Measurements from ENCODE around the gene KIAA0513. TPM values are rescaled to one million over a fixed set of nuclear protein-coding genes. Genes with fewer than 3 reads are reported as not detected.

The KIAA0513 gene
- total RNA-seq, 2 experiments from 2014 or later: 9.0 to 10.9 TPM

DNA sequence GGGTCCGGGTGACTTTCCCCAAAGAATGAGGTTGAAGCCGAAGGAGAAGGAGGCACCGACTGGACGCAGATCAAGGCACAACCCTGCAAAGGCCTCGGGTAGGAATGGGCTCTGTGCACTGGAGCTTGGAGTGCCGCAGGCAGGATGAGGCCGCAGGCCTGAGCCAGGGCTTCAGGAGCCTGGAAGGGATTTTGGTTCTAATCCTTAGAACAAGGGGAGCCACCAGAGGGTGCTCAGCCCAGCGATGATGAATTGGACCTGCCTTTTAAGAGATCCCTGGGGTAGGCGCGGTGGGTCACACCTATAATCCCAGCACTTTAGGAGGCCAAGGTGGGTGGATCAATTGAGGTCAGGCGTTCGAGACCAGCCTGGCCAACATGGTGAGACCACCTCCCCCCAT is 76.6 kb downstream of the KIAA0513 start:
- H3K27ac Mint-ChIP-seq: peak overlapping the region; percentile 94
- peaks cover 39% of the 10 kb centered on the region for H3K4me1 Mint-ChIP-seq (ENCODE audit: low read depth)
- H3K36me3 ChIP-seq (ENCODE audit: insufficient read depth, low read length): no peaks in the 10 kb centered on the region
- no peaks in the 10 kb centered on the region for H3K9me3 Mint-ChIP-seq
- H3K36me3 Mint-ChIP-seq (ENCODE audit: low read depth): no peaks in the 10 kb centered on the region
- H3K27me3 Mint-ChIP-seq: no peaks in the 10 kb centered on the region
- intact Hi-C loops (cut with DNase I, micrococcal nuclease): no loop called here
- DNase-seq (no peak), ATAC-seq (ENCODE audit: poor library complexity) (no peak)
- TF ChIP-seq, protein P1, sequence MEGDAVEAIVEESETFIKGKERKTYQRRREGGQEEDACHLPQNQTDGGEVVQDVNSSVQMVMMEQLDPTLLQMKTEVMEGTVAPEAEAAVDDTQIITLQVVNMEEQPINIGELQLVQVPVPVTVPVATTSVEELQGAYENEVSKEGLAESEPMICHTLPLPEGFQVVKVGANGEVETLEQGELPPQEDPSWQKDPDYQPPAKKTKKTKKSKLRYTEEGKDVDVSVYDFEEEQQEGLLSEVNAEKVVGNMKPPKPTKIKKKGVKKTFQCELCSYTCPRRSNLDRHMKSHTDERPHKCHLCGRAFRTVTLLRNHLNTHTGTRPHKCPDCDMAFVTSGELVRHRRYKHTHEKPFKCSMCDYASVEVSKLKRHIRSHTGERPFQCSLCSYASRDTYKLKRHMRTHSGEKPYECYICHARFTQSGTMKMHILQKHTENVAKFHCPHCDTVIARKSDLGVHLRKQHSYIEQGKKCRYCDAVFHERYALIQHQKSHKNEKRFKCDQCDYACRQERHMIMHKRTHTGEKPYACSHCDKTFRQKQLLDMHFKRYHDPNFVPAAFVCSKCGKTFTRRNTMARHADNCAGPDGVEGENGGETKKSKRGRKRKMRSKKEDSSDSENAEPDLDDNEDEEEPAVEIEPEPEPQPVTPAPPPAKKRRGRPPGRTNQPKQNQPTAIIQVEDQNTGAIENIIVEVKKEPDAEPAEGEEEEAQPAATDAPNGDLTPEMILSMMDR (IDR thresholded peaks at IDR 0.05): no peak
- H3K4me3 Mint-ChIP-seq: no peak overlapping the region
- ChIA-PET POLR2A (interaction anchor here (0.6 to 2.0 kb wide), 6 partner anchors 11 to 512 kb away, joined by 3 to 14 read pairs (median 6); partner anchors contain the start of genes KIAA0513 and ZDHHC7), CTCF (interaction anchor here (1.8 kb wide), 1 partner anchor 11 kb away, joined by 5 read pairs; no protein-coding TSS in a partner anchor)
- no peaks in the 10 kb centered on the region for H3K9me3 ChIP-seq (ENCODE audit: control insufficient read depth in 1 of 2, insufficient read depth in 1 of 2, low read length in 2 of 2)
- H3K4me1 ChIP-seq (ENCODE audit: insufficient read depth, low read length): peaks cover 52% of the 10 kb centered on the region
- no peaks in the 10 kb centered on the region for H3K27me3 ChIP-seq (ENCODE audit: control insufficient read depth in 1 of 2, insufficient read depth in 2 of 2, low read length in 2 of 2)
- H3K4me3 ChIP-seq (ENCODE audit: low read length): no peak overlapping the region
- H3K27ac ChIP-seq (ENCODE audit: low read depth in 1 of 2, low read length in 2 of 2): peak overlapping the region; percentile 0 to 47

DNA sequence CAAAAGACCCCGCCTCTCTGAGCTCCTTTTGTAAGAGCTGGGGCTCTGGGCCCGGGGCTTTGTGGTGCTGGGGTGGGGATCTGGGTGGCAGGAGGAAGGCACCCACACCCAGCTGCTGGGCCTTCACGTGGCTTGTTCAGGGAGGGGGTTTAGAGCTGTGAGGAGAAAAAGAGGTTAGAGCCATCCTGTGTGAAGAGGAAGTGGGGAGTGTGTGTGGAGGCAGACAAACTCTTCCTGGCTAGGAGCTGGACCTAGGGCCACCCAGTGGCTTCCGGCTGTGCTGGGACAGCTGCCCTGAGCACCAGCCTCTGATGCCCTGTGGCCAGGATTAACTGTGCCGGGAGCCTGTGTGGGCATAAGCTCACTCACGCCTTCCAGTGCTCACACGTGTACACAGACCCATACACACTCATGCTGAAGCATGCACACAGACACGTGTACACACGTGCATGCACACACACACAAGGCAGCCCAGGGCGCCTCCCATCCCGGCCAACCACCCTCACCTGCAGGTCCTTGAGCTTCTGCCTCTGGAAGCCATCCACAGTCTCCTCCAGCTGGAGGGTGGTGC is 77.3 kb downstream of the KIAA0513 start:
- Histone ChIP-seq H3K9me3 (ENCODE audit: control insufficient read depth in 1 of 2, insufficient read depth in 1 of 2, low read length in 2 of 2) (no peaks in the 10 kb centered on the region), H3K27me3 (ENCODE audit: control insufficient read depth in 1 of 2, insufficient read depth in 2 of 2, low read length in 2 of 2) (no peaks in the 10 kb centered on the region), H3K36me3 (ENCODE audit: insufficient read depth, low read length) (no peaks in the 10 kb centered on the region), H3K4me1 (ENCODE audit: insufficient read depth, low read length) (peaks cover 44% of the 10 kb centered on the region), H3K4me3 (ENCODE audit: low read length) (no peak overlapping the region), H3K27ac (ENCODE audit: low read depth in 1 of 2, low read length in 2 of 2) (peak overlapping the region; percentile 7 to 47)
- Mint-ChIP-seq H3K27me3 (no peaks in the 10 kb centered on the region), H3K36me3 (ENCODE audit: low read depth) (no peaks in the 10 kb centered on the region), H3K4me3 (peak overlapping the region; percentile 52), H3K4me1 (ENCODE audit: low read depth) (peaks cover 39% of the 10 kb centered on the region), H3K9me3 (no peaks in the 10 kb centered on the region), H3K27ac (peak overlapping the region; percentile 94)
- ATAC-seq (ENCODE audit: poor library complexity) (peak; percentile 86), DNase-seq (peak in 6 of 14 experiments; percentile 17 to 85 (median 44))
- CTCF ChIA-PET: interaction anchor here (0.7 to 1.8 kb wide), 2 partner anchors 10 to 18 kb away, joined by 3 to 5 read pairs; no protein-coding TSS in a partner anchor
- TF ChIP-seq, protein P1 (IDR thresholded peaks at IDR 0.05): no peak
- intact Hi-C loops (cut with DNase I, micrococcal nuclease): no loop called here
- POLR2A ChIA-PET: interaction anchor here (0.6 to 2.0 kb wide), 8 partner anchors 10 to 512 kb away, joined by 3 to 14 read pairs (median 4); partner anchors contain the start of genes KIAA0513 and ZDHHC7

DNA sequence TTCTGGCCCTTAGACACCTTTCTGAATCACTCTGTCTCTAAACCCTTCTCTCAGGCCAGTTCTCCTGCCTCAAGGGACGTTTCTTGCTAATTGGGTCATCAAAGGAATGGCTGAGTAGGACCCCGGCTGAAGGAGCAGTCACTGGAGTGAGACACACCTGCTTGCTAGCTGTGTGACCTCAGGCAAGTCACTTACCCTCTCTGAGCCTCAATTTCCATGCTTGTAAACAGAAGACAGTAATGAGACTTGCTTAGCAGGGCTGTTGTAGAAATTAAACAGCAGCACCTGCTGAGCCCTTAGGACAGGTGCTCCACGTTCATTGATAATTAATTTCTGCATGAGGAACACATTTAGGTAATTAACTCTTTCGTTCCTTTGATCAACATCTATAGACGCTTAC is 77.9 kb downstream of the KIAA0513 start:
- ATAC-seq (ENCODE audit: poor library complexity): no peak
- no peaks in the 10 kb centered on the region for H3K9me3 Mint-ChIP-seq
- Histone ChIP-seq H3K9me3 (ENCODE audit: control insufficient read depth in 1 of 2, insufficient read depth in 1 of 2, low read length in 2 of 2) (no peaks in the 10 kb centered on the region), H3K4me3 (ENCODE audit: low read length) (no peak overlapping the region), H3K4me1 (ENCODE audit: insufficient read depth, low read length) (peaks cover 42% of the 10 kb centered on the region), H3K36me3 (ENCODE audit: insufficient read depth, low read length) (no peaks in the 10 kb centered on the region), H3K27me3 (ENCODE audit: control insufficient read depth in 1 of 2, insufficient read depth in 2 of 2, low read length in 2 of 2) (no peaks in the 10 kb centered on the region), H3K27ac (ENCODE audit: low read depth in 1 of 2, low read length in 2 of 2) (peak overlapping the region in 1 of 2 donors; percentile 7)
- DNase-seq: no peak
- ChIA-PET CTCF (interaction anchor here (0.8 kb wide), 1 partner anchor 10 kb away, joined by 3 read pairs; no protein-coding TSS in a partner anchor), POLR2A (interaction anchor here (1.0 to 2.0 kb wide), 6 partner anchors 10 to 94 kb away, joined by 4 to 14 read pairs (median 6); partner anchors contain the start of genes KIAA0513 and ZDHHC7)
- H3K4me3 Mint-ChIP-seq: no peak overlapping the region
- peaks cover 39% of the 10 kb centered on the region for H3K4me1 Mint-ChIP-seq (ENCODE audit: low read depth)
- H3K36me3 Mint-ChIP-seq (ENCODE audit: low read depth): no peaks in the 10 kb centered on the region
- peak overlapping the region; percentile 94 for H3K27ac Mint-ChIP-seq
- intact Hi-C loops (cut with DNase I, micrococcal nuclease): no loop called here
- H3K27me3 Mint-ChIP-seq: no peaks in the 10 kb centered on the region
- TF ChIP-seq, protein P1 (IDR thresholded peaks at IDR 0.05): no peak

Data from CD4-positive, alpha-beta T cell (primary cell).